Muscle of back (tissue), 11 donors: Measurements from ENCODE around the gene NBEA. TPM values are rescaled to one million over a fixed set of nuclear protein-coding genes. Genes with fewer than 3 reads are reported as not detected.
A peak's percentile ranks its signal among the peaks of the same experiment; 100 is the strongest.

Source experiments
- DNase-seq, 3 donors: peaks; one replicate each; pipeline versions ENCODE4 v3.0.0 to v3.0.0-alpha.2; 2013
- polyA plus RNA-seq, 10 donors: library from polyadenylated mRNA; unstranded; fragments of 120-200 nt; gene quantifications; one replicate each; pipeline ENCODE4 v1.2.1, GENCODE V29; 2013; ENCODE audit not compliant: insufficient read length in 10 of 10

The NBEA gene
- polyA plus RNA-seq, 10 donors = 13.3 to 18.4 (median 14.5) TPM

GRCh38 chr13:35702316-35702715 lies 760.2 kb downstream of the NBEA start:
- DNase-seq = no peak

- no peak for DNase-seq
Measured at GRCh38 chr13:35703061-35703460, 761.0 kb downstream of the NBEA start.

GRCh38 chr13:35704331-35704730 lies 762.3 kb downstream of the NBEA start:
- DNase-seq = no peak

- no peak for DNase-seq
Measured at GRCh38 chr13:35706281-35706680, 764.2 kb downstream of the NBEA start.

- no peak for DNase-seq
Measured at GRCh38 chr13:35706721-35707120, 764.7 kb downstream of the NBEA start.

- DNase-seq = no peak
Measured at GRCh38 chr13:35711909-35712308, 769.8 kb downstream of the NBEA start.

GRCh38 chr13:35712907-35713761 lies 771.1 kb downstream of the NBEA start:
- DNase-seq = peak; percentile 76 to 93 (median 90)

GRCh38 chr13:35714121-35714520 lies 772.1 kb downstream of the NBEA start:
- peak in 1 of 3 donors; percentile 76 for DNase-seq

- peak in 1 of 3 donors; percentile 79 for DNase-seq
Measured at GRCh38 chr13:35714588-35715377, 772.7 kb downstream of the NBEA start.

GRCh38 chr13:35716186-35716585 lies 774.1 kb downstream of the NBEA start:
- DNase-seq = peak; percentile 79 to 95 (median 87)

GRCh38 chr13:35716729-35717128 lies 774.7 kb downstream of the NBEA start:
- peak in 2 of 3 donors; percentile 49 to 79 for DNase-seq

- DNase-seq = no peak
Measured at GRCh38 chr13:35718084-35718483, 776.0 kb downstream of the NBEA start.

- no peak for DNase-seq
Measured at GRCh38 chr13:35720290-35720689, 778.2 kb downstream of the NBEA start.

GRCh38 chr13:35720690-35721554 lies 778.9 kb downstream of the NBEA start:
- DNase-seq = peak in 2 of 3 donors; percentile 53 to 72
